Stimulated activated CD8-positive, alpha-beta memory T cell treated with anti-CD3 and anti-CD28 coated beads, Interleukin-12 subunit alpha, Interleukin-12 subunit beta, amount 100 ng/mL, for 24 hours (primary cell): ENCODE results near the gene PARD3.

ENCODE experiments used
- DNase-seq: peaks from one replicate; pipeline ENCODE4 v3.0.0-alpha.2; 2020; ENCODE audit errors: extremely low read depth

The PARD3 gene

GRCh38 chr10:34184939-34185386 lies 630.1 kb downstream of the PARD3 start:
- no peak for DNase-seq

DNA sequence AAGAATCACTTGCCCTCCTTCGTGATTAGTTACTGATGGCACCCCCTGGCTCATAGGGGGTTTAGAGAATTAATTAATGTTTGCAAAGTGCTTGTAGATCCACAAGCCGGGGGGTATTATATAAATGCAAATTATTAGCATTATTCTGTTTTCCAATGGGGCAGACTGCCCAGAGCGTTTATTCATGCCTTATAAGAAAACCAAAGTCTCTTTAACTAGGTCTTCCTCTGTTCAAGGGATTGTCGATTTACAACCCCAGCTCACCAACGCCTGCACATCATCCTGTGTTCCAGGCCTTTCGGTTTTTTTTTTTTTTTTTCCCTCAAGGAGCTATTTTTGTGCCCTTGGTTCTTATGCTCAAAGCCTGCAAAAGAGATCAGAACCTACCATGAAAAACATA lies 630.7 kb downstream of the PARD3 start:
- no peak for DNase-seq

DNA sequence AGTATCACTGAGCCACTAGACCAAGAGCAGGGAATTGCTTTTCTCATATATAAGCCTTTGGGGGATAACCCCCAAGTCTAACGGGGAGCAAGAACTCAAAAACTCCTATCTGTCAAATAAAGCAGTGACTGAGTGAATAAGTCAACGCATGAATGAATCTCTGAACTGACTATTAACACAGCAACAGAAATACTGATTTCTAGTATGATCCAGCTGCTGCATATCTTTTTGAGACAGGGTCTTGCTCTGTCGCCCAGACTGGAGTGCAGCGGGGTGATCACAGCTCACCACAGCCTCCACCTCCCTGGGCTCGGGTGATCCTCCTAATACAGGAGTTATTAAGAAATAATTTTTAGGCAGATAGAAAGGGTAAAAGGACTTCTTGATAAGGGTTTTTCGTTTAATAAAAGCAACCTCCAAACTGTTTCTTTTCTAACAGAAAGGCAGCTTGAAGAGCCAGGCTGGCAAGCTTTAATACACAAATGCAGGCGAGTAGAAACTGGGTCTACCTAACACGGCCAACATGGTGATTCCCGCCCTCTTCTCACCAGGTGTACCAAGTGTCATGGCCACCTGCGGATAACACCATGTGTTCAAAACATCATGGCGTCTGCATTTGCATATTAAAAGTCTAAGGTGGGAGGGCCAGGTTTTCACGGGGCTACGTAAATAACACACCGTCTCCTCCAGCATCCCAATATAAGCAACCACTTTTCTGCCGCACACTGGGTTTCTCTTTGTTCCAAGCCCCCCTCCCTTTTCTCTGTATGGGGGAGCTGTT lies 631.9 kb downstream of the PARD3 start:
- no peak for DNase-seq

DNA sequence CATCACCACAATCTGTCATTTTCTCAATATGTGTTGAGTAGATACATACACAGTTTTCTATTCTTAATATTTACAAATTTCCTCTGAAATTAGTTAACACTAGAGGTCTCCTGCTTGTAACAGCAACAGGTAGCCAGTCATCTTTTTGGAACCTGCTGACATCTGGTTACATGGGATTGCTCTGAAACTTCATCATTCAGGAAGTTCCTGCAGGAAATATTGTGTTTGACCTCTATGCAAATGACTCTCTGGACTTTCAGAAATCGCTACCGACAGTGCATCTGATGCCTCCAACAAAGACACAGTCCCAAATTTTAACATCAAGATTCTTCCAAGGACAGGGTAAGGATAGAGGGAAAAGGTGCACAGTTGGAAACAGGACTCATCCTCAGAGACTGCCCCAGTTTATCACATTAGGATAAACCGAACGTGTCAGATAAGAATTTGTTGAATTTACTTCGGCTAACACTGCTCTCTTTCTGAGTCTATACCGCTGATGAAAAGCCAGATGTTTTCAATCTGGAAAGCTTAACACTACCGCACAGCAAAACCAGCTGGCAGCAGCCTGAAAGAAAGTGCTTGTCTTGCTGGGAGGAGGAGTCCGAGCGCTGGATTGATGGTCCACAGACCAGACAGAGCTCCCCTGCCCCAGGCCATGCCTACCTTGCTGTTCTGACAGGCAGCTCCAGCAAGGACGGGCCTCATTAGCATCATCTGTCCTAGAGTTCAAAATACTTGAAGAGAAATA lies 633.4 kb downstream of the PARD3 start:
- DNase-seq: no peak

DNA sequence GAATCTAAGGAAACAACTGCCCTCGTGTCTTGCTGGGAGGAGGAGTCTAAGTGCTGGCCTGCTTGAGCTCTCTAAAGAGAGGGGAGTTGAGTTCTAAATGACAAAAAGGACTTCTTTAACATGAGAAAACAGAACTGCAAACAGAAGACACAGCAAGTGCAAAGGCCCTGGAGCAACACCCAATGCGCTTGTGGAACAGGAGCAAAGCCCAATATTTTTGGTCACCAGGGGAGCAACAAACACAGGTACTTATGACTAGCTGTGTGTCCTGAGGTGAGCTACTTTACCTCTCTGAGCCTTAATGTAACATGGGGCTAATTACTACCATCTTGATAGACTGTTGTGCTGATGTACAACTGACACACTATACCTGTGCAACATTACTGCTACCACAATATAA lies 634.3 kb downstream of the PARD3 start:
- no peak for DNase-seq

- no peak for DNase-seq
Observed at GRCh38 chr10:34179280-34179679, 635.8 kb downstream of the PARD3 start.

DNA sequence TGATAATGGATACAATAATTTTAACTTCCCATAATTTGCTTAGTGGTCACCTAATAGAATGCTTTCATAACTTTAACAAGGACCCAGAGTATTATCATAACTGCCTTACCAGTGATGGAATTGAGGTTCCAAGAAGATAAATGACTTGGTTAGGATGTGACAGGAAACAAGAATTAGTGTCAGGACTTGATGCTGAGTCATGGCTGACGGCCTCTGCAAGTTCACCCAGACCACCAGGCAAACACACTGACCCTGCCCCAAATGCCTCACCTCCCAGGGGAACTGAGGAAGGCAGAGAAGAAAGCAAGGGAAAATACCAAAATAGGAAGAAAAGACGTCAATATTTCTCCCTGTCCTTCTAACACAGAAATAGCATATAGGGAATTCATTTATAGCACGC lies 636.3 kb downstream of the PARD3 start:
- no peak for DNase-seq

DNA sequence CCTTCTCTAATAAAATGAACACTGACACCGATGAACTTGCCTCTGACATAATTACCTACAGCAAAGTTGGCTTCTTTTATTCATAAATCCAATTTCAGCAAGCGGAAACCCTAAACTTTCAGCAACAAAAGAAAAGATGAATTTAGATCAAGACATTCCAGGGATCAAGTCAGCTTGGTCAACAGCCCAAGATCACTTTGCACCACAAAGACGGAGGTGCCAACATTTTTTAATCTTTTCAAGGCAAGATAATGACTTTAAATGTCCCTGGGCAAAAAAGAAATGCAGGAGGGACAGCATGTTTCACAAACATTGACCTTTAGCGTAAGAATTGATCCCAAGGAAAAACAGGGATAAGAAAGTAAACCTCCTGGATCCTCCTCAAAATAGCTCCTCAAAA lies 636.9 kb downstream of the PARD3 start:
- DNase-seq: no peak

DNA sequence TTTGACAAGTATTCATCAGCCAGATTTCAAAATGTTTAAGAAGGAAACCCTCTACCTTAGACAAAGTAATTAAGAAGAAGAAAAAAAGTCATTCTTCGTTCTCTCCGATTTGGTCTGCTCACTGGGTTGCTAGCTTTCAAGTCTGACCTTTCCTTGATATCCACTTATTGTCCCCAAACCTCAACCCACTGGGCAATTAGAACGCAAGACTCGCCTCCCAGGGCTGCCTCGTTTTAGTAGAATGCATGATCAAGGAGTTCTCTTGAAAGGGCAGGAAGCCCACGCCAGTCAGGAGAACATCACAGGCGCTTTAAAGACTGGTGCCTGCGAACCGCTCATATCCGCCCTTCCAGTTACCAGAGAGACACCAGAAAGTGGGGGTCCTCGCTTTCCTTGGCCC lies 637.7 kb downstream of the PARD3 start:
- no peak for DNase-seq

DNA sequence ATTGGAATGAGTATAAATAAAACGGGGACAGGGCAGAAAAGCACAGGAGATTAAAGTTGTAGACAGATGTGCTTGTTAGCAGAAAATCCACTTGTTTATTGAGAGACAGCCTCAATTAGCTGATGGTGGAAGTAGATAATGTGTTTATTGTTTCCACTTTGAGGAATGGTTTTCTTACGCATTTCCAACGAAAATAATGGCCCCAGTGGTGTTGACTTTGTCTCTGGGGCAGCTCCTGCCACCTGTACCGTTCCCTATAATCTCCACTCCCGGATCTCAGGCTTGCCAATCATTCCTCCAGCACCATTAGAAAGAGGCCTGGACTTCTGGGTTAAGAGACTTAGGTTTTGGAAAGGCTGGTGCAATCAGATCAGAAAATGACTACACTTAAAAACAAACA lies 638.7 kb downstream of the PARD3 start:
- DNase-seq: no peak

- DNase-seq: no peak
Observed at GRCh38 chr10:34175121-34175520, 640.0 kb downstream of the PARD3 start.

DNA sequence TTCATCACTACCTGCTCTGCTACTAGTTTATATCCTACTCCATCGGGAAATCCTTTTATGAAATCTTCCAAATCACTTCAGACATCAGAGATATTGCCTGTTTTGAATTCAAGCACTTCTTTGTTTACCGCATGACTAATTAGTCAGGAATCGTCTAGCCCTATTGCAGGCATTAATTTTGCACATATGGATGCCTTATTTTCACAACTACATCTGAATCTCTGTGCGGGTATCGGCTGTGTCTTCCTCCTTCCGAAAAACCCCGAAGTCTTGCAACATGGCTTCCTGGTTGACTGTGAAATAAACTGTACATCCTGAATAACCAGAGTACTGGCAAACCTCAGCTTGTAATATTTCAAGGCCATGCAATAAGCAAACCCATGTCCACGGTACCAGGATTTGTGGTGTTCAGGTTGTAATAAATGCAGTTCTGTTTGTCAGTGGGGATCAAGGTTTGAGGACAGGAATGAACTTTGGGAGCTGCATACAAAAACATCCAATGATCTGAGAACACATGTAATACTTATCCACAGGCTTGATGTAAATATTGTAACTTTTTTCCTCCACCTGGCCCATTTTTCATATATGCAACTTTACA lies 642.1 kb downstream of the PARD3 start:
- no peak for DNase-seq

DNA sequence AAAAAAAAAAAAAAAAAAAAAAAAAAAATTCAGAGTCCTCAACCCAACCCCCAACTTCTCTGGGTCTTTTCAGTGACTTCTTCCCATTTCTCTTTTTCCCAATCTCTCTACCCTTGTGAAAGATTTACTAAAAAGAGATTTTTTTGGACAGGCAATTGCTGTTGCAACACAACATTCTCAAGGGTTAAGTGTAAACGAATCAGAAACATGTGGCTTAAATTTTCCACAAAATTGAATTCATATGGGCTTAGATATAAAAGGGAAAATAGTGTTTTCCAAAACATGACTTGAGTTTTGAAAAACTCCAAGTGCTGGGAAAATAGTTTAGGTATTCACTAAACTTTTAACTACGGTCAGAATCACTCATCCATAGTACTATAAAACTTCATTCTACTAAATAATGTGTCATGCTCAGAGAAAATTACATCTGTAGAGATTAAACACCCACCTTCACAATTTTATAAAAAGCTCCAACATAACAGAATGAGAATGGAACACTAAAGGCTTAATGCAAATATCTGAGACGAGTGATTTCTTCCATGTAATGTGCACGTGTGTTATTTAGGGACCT lies 643.1 kb downstream of the PARD3 start:
- DNase-seq: no peak

- no peak for DNase-seq
Observed at GRCh38 chr10:34169677-34170076, 645.4 kb downstream of the PARD3 start.

- DNase-seq: no peak
Observed at GRCh38 chr10:34169131-34169530, 646.0 kb downstream of the PARD3 start.

DNA sequence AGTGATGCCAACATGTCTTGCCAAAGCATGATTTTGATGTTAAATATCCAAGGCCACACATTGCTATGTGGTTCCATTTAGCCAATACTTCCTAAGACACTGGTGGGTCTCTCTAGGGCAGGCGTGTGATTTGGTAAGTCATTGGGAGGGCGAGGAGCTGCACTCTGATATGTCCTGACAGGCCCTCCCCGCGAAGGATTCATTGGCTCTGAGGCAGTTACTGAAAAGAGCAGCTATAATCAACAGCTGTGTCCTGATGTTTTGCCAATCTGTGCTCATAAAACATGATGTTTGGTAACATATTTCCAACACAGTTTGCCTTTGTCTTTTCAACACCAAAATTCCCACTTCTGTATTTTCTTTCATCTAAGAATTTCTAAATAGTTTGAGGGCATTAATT lies 646.7 kb downstream of the PARD3 start:
- DNase-seq: no peak

GRCh38 chr10:34166823-34167222 lies 648.3 kb downstream of the PARD3 start:
- no peak for DNase-seq

- DNase-seq: no peak
Observed at GRCh38 chr10:34166354-34166753, 648.7 kb downstream of the PARD3 start.

DNA sequence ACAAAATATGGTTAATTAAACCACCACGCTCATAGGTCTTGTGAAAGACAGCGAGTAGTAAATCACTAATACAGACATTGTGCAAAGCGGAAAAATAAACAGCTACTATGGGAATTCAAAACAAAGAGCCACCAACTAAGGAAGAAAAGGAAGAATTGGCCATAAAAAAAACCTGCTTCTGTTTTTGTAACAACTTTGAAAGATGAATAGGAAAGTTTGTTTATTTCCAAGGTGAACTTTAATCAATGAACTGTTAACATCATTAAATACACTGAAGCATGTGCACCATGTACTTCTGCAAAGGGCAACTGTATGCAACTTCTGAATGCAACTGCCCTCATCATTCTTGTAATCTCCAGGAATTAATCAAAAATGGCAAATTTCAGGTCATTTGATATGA lies 651.1 kb downstream of the PARD3 start:
- no peak for DNase-seq

DNA sequence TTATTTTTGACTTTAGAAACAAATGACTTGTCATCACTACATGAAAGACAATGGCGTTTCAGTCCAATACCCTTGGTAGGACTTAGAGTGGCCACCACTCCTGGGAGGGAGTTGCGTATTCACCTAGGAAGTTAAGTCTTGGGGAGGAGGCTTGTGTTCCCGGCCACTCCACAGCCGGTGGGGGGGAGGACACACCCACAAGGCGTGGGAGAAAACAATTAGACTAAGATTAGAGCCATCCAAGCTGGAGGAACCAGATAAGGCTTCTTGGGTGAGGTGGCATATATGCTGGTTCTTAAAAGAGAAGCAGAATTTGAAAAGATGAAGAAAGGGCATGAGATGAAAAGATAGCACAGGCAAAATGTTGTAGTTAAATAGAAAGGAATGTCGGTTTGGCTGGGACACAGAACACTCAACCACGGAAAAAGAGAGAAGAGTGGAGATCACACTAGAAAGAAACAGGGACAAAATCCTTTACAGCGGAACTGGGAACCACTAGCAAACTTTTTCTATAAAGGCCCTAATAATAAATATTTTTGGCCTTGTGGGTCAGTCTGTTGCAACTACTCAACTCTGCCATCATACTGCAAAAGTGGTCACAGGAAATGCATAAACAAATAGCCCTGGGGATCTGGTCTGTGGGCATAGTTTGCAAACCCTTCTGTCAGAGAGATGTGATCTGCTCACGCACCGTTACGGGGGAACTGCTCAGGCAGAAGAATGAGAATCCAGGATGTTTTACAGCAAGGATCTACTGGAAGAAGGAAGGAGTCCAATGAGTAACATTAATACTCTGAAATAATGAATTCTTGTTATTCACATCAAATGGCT lies 651.8 kb downstream of the PARD3 start:
- no peak for DNase-seq

DNA sequence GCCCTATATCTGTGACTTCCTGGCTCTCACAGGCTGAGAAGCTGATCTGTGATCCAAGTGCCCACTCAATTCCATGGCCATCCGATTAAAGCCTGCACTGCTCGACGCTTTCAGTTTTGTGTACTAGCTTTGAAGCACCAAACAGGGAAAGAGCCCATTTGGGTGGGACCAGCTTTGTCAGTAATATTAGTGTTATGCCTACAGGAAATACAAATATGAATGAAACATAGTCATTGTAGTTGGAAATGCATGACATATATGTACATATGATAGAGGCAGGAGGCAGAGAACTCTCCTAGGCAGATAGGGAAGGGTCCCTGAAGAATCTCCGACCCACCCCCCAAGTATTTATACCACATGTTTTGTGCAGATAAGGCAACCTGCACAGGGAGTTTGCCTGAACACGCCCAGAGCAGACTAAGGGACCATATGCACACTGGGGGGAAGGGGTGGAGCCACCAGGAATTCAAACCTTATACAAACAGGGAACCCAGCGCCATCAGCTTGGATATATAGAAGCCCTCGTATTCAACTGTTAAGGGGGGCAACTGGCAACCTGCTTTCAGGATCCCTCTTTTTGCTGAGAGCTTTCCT lies 653.2 kb downstream of the PARD3 start:
- DNase-seq: no peak
